ENCODE data around the gene VCX2. TPM values are rescaled to one million over a fixed set of nuclear protein-coding genes. Genes with fewer than 3 reads are reported as not detected.
"Not testable (repeated sequence)": the region's sequence is repeated elsewhere in the genome, so short reads cannot be mapped to it uniquely, and the experiment has no call there.

VCX2 gene
- total and polyA plus RNA-seq, 3 experiments from 2014 or later = not detected

GRCh38 chrX:8140986-8141744 lies 29.9 kb downstream of the VCX2 start:
- Mint-ChIP-seq H3K27ac (no peak overlapping the region), H3K4me3 (no peak overlapping the region), H3K36me3 (peaks cover 0 to 2% (median 0%) of the 10 kb centered on the region in 3 donors), H3K4me1 (no peaks in the 10 kb centered on the region), H3K27me3 (no peaks in the 10 kb centered on the region), H3K9me3 (peaks cover 0 to 9% (median 7%) of the 10 kb centered on the region in 5 donors)
- no peak overlapping the region for H3K27ac ChIP-seq (ENCODE audit: low read depth, low read length)
- no peaks in the 10 kb centered on the region for H3K36me3 ChIP-seq (ENCODE audit: insufficient read depth, low read length)
- H3K4me1 ChIP-seq (ENCODE audit: insufficient read depth, low read length) = no peaks in the 10 kb centered on the region
- POLR2A ChIA-PET = no interaction called here
- CTCF ChIA-PET = no interaction called here
- DNase-seq = no peak
- no peaks in the 10 kb centered on the region for H3K9me3 ChIP-seq (ENCODE audit: low read length)
- H3K27me3 ChIP-seq (ENCODE audit: insufficient read depth, low read length, poor library complexity, severe bottlenecking) = no peaks in the 10 kb centered on the region
- H3K4me3 ChIP-seq (ENCODE audit: low read length) = no peak overlapping the region

- peaks cover 0 to 12% (median 8%) of the 10 kb centered on the region in 5 donors for H3K9me3 Mint-ChIP-seq
- H3K4me1 ChIP-seq (ENCODE audit: insufficient read depth, low read length) = no peaks in the 10 kb centered on the region
- no peaks in the 10 kb centered on the region for H3K27me3 Mint-ChIP-seq
- peaks cover 0 to 2% (median 1%) of the 10 kb centered on the region in 3 donors for H3K36me3 Mint-ChIP-seq
- H3K4me1 Mint-ChIP-seq = no peaks in the 10 kb centered on the region
- H3K9me3 ChIP-seq (ENCODE audit: low read length) = no peaks in the 10 kb centered on the region
- no peak for DNase-seq
- POLR2A ChIA-PET = no interaction called here
- CTCF ChIA-PET = no interaction called here
- H3K36me3 ChIP-seq (ENCODE audit: insufficient read depth, low read length) = no peaks in the 10 kb centered on the region
- no peak overlapping the region for H3K27ac ChIP-seq (ENCODE audit: low read depth, low read length)
- H3K4me3 ChIP-seq (ENCODE audit: low read length) = no peak overlapping the region
- no peak overlapping the region for H3K4me3 Mint-ChIP-seq
- no peak overlapping the region for H3K27ac Mint-ChIP-seq
- no peaks in the 10 kb centered on the region for H3K27me3 ChIP-seq (ENCODE audit: insufficient read depth, low read length, poor library complexity, severe bottlenecking)
Measured at GRCh38 chrX:8139716-8140115, 31.4 kb downstream of the VCX2 start.

- Mint-ChIP-seq H3K27me3 (no peaks in the 10 kb centered on the region), H3K4me1 (no peaks in the 10 kb centered on the region), H3K36me3 (peaks cover 0 to 12% (median 0%) of the 10 kb centered on the region in 3 donors), H3K9me3 (peaks cover 0 to 20% (median 12%) of the 10 kb centered on the region in 5 donors), H3K27ac (no peak overlapping the region), H3K4me3 (no peak overlapping the region)
- ChIA-PET POLR2A (no interaction called here), CTCF (no interaction called here)
- Histone ChIP-seq H3K36me3 (ENCODE audit: insufficient read depth, low read length) (no peaks in the 10 kb centered on the region), H3K9me3 (ENCODE audit: low read length) (no peaks in the 10 kb centered on the region), H3K27ac (ENCODE audit: low read depth, low read length) (no peak overlapping the region), H3K4me3 (ENCODE audit: low read length) (no peak overlapping the region), H3K27me3 (ENCODE audit: insufficient read depth, low read length, poor library complexity, severe bottlenecking) (no peaks in the 10 kb centered on the region), H3K4me1 (ENCODE audit: insufficient read depth, low read length) (no peaks in the 10 kb centered on the region)
- no peak for DNase-seq
Measured at GRCh38 chrX:8138252-8138651, 32.8 kb downstream of the VCX2 start.

GRCh38 chrX:8126648-8127047 lies 44.4 kb downstream of the VCX2 start:
- Histone ChIP-seq H3K4me1 (ENCODE audit: insufficient read depth, low read length) (no peaks in the 10 kb centered on the region), H3K27ac (ENCODE audit: low read depth, low read length) (no peak overlapping the region), H3K4me3 (ENCODE audit: low read length) (no peak overlapping the region), H3K9me3 (ENCODE audit: low read length) (no peaks in the 10 kb centered on the region), H3K36me3 (ENCODE audit: insufficient read depth, low read length) (no peaks in the 10 kb centered on the region), H3K27me3 (ENCODE audit: insufficient read depth, low read length, poor library complexity, severe bottlenecking) (no peaks in the 10 kb centered on the region)
- Mint-ChIP-seq H3K9me3 (peaks cover 0 to 12% (median 3%) of the 10 kb centered on the region in 5 donors), H3K36me3 (peaks cover 0 to 4% (median 0%) of the 10 kb centered on the region in 3 donors), H3K27ac (no peak overlapping the region), H3K4me1 (no peaks in the 10 kb centered on the region), H3K4me3 (no peak overlapping the region), H3K27me3 (no peaks in the 10 kb centered on the region)
- no peak for DNase-seq
- ChIA-PET POLR2A (no interaction called here), CTCF (no interaction called here)

GRCh38 chrX:8126092-8126491 lies 45.0 kb downstream of the VCX2 start:
- Mint-ChIP-seq H3K27me3 (no peaks in the 10 kb centered on the region), H3K27ac (no peak overlapping the region), H3K4me3 (no peak overlapping the region), H3K9me3 (peaks cover 0 to 11% (median 2%) of the 10 kb centered on the region in 5 donors), H3K36me3 (peaks cover 0 to 4% (median 0%) of the 10 kb centered on the region in 3 donors), H3K4me1 (no peaks in the 10 kb centered on the region)
- Histone ChIP-seq H3K9me3 (ENCODE audit: low read length) (no peaks in the 10 kb centered on the region), H3K36me3 (ENCODE audit: insufficient read depth, low read length) (no peaks in the 10 kb centered on the region), H3K4me1 (ENCODE audit: insufficient read depth, low read length) (no peaks in the 10 kb centered on the region), H3K27me3 (ENCODE audit: insufficient read depth, low read length, poor library complexity, severe bottlenecking) (no peaks in the 10 kb centered on the region), H3K4me3 (ENCODE audit: low read length) (no peak overlapping the region), H3K27ac (ENCODE audit: low read depth, low read length) (no peak overlapping the region)
- no peak for DNase-seq
- ChIA-PET CTCF (no interaction called here), POLR2A (no interaction called here)

- Histone ChIP-seq H3K4me1 (ENCODE audit: insufficient read depth, low read length) (no peaks in the 10 kb centered on the region), H3K27ac (ENCODE audit: low read depth, low read length) (no peak overlapping the region), H3K36me3 (ENCODE audit: insufficient read depth, low read length) (no peaks in the 10 kb centered on the region), H3K4me3 (ENCODE audit: low read length) (no peak overlapping the region), H3K9me3 (ENCODE audit: low read length) (no peaks in the 10 kb centered on the region), H3K27me3 (ENCODE audit: insufficient read depth, low read length, poor library complexity, severe bottlenecking) (no peaks in the 10 kb centered on the region)
- H3K9me3 Mint-ChIP-seq = peaks cover 0 to 9% (median 0%) of the 10 kb centered on the region in 5 donors
- no peaks in the 10 kb centered on the region for H3K27me3 Mint-ChIP-seq
- no peak overlapping the region for H3K4me3 Mint-ChIP-seq
- H3K27ac Mint-ChIP-seq = no peak overlapping the region
- ChIA-PET POLR2A (no interaction called here), CTCF (no interaction called here)
- peaks cover 0 to 4% (median 0%) of the 10 kb centered on the region in 3 donors for H3K36me3 Mint-ChIP-seq
- H3K4me1 Mint-ChIP-seq = no peaks in the 10 kb centered on the region
- DNase-seq = no peak
Measured at GRCh38 chrX:8125566-8125965, 45.5 kb downstream of the VCX2 start.

- H3K4me3 Mint-ChIP-seq = no peak overlapping the region
- no peak overlapping the region for H3K27ac Mint-ChIP-seq
- no peak overlapping the region for H3K4me3 ChIP-seq (ENCODE audit: low read length)
- no peaks in the 10 kb centered on the region for H3K36me3 Mint-ChIP-seq
- H3K27me3 Mint-ChIP-seq = no peaks in the 10 kb centered on the region
- DNase-seq = no peak
- H3K9me3 ChIP-seq (ENCODE audit: low read length) = no peaks in the 10 kb centered on the region
- no peaks in the 10 kb centered on the region for H3K4me1 ChIP-seq (ENCODE audit: insufficient read depth, low read length)
- ChIA-PET POLR2A (no interaction called here), CTCF (no interaction called here)
- H3K9me3 Mint-ChIP-seq = peaks cover 0 to 11% (median 0%) of the 10 kb centered on the region in 5 donors
- H3K27me3 ChIP-seq (ENCODE audit: insufficient read depth, low read length, poor library complexity, severe bottlenecking) = no peaks in the 10 kb centered on the region
- no peaks in the 10 kb centered on the region for H3K36me3 ChIP-seq (ENCODE audit: insufficient read depth, low read length)
- no peaks in the 10 kb centered on the region for H3K4me1 Mint-ChIP-seq
- no peak overlapping the region for H3K27ac ChIP-seq (ENCODE audit: low read depth, low read length)
Measured at GRCh38 chrX:8122538-8122937, 48.5 kb downstream of the VCX2 start.

- H3K4me3 ChIP-seq (ENCODE audit: low read length); POLR2A ChIA-PET; H3K4me1 ChIP-seq (ENCODE audit: insufficient read depth, low read length); H3K36me3 Mint-ChIP-seq; H3K4me1 Mint-ChIP-seq; CTCF ChIA-PET; H3K27ac Mint-ChIP-seq; H3K27me3 Mint-ChIP-seq; H3K4me3 Mint-ChIP-seq; H3K27me3 ChIP-seq (ENCODE audit: insufficient read depth, low read length, poor library complexity, severe bottlenecking); H3K36me3 ChIP-seq (ENCODE audit: insufficient read depth, low read length); H3K9me3 ChIP-seq (ENCODE audit: low read length); H3K27ac ChIP-seq (ENCODE audit: low read depth, low read length); DNase-seq: not testable (repeated sequence)
- peaks cover 0 to 11% (median 0%) of the 10 kb centered on the region in 5 donors for H3K9me3 Mint-ChIP-seq
Measured at GRCh38 chrX:8121391-8121790, 49.7 kb downstream of the VCX2 start.
